Keratinocyte (primary cell): Measurements from ENCODE around the gene AGO1. TPM values are rescaled to one million over a fixed set of nuclear protein-coding genes. Genes with fewer than 3 reads are reported as not detected.
"Not testable (repeated sequence)": the region's sequence is repeated elsewhere in the genome, so short reads cannot be mapped to it uniquely, and the experiment has no call there.

Source experiments
- DNase-seq: peaks from one replicate; pipeline ENCODE4 v3.0.0-alpha.2; 2011; ENCODE audit warnings: low read depth, missing footprints, low spot score
- FAIRE-seq: peaks from 2 replicates; lab custom pipeline; 2011; peaks lifted over from hg19 to GRCh38; lab: Jason Lieb, UNC
- H2AFZ ChIP-seq: 2 replicates; pipeline ENCODE4 v1.6.0; 2012; ENCODE audit warnings: low read length, control low read depth, inconsistent platforms; ENCODE audit not compliant: control insufficient read depth
- H3K27ac ChIP-seq: 2 replicates; pipeline ENCODE4 v1.5.1; 2011; ENCODE audit warnings: low read length; ENCODE audit not compliant: control insufficient read depth, insufficient read depth
- H3K27me3 ChIP-seq: 3 replicates; pipeline ENCODE4 v1.6.0; 2011; ENCODE audit warnings: low read length; ENCODE audit not compliant: control insufficient read depth, insufficient read depth; ENCODE audit errors: extremely low read depth
- H3K36me3 ChIP-seq, 2 experiments: 2 replicates in 1 of 2; 3 replicates in 1 of 2; pipeline ENCODE4 v1.5.1; 2011; ENCODE audit warnings: low read length in 2 of 2, mild to moderate bottlenecking in 1 of 2; ENCODE audit not compliant: control insufficient read depth in 2 of 2, insufficient read depth in 2 of 2; ENCODE audit errors: extremely low read depth in 1 of 2
- H3K4me1 ChIP-seq: 3 replicates; pipeline ENCODE4 v1.5.1; 2011; ENCODE audit warnings: low read length; ENCODE audit not compliant: control insufficient read depth, insufficient read depth; ENCODE audit errors: extremely low read depth
- H3K4me2 ChIP-seq: 3 replicates; pipeline ENCODE4 v1.6.0; 2011; ENCODE audit warnings: low read depth, low read length; ENCODE audit not compliant: control insufficient read depth, insufficient read depth; ENCODE audit errors: extremely low read depth
- H3K4me3 ChIP-seq, 3 experiments: fragments of 200-600 bp in 1 of 3; sonication (generic) in 1 of 3; 2 replicates in 2 of 3; 3 replicates in 1 of 3; pipeline ENCODE4 v1.5.1; 2011 to 2016; ENCODE audit warnings: low read length in 3 of 3, mild to moderate bottlenecking in 3 of 3, control low read depth in 2 of 3, inconsistent platforms in 1 of 3, low read depth in 1 of 3, mixed read lengths in 1 of 3, mixed run types in 1 of 3, moderate library complexity in 1 of 3; ENCODE audit not compliant: control insufficient read depth in 2 of 3, insufficient read depth in 2 of 3; ENCODE audit errors: extremely low read depth in 1 of 3
- H3K79me2 ChIP-seq: 2 replicates; pipeline ENCODE4 v1.6.0; 2012; ENCODE audit warnings: low read length; ENCODE audit not compliant: control insufficient read depth, insufficient read depth
- H3K9ac ChIP-seq: 3 replicates; pipeline ENCODE4 v1.6.0; 2011; ENCODE audit warnings: low read length; ENCODE audit not compliant: control insufficient read depth, insufficient read depth; ENCODE audit errors: extremely low read depth
- H3K9me1 ChIP-seq: 3 replicates; pipeline ENCODE4 v1.6.0; 2011; ENCODE audit warnings: low read length; ENCODE audit not compliant: control insufficient read depth, insufficient read depth; ENCODE audit errors: extremely low read depth
- H3K9me3 ChIP-seq: 2 replicates; pipeline ENCODE4 v1.5.1; 2012; ENCODE audit warnings: low read depth, low read length; ENCODE audit not compliant: control insufficient read depth
- H4K20me1 ChIP-seq: 3 replicates; pipeline ENCODE4 v1.6.0; 2011; ENCODE audit warnings: low read length; ENCODE audit not compliant: control insufficient read depth, insufficient read depth; ENCODE audit errors: extremely low read depth
- CTCF ChIP-seq, 3 experiments: IDR thresholded peaks in 1 of 3; conservative IDR thresholded peaks in 1 of 3; optimal IDR thresholded peaks in 1 of 3; 2 replicates in 2 of 3; 3 replicates in 1 of 3; pipeline versions ENCODE3 to v1.5.1; 2011; ENCODE audit warnings: low read length in 3 of 3, mild to moderate bottlenecking in 3 of 3, moderate library complexity in 2 of 3, control low read depth in 1 of 3, inconsistent platforms in 1 of 3; ENCODE audit not compliant: insufficient read depth in 2 of 3; ENCODE audit errors: extremely low read depth in 1 of 3
- EZH2 ChIP-seq: IDR thresholded peaks from one replicate; pipeline ENCODE4 v1.6.1; 2012; ENCODE audit warnings: inconsistent platforms, mild to moderate bottlenecking, low read length, moderate library complexity
- dilution Hi-C: fragments of 300-500 bp; cut with MboI; formaldehyde crosslinking; loops from one replicate; pipeline ENCODE4 v1.7.0; 2020; ENCODE audit warnings: low sequenced_read_pairs; ENCODE audit not compliant: extremely low pct_ligation_motif_present
- polyA plus RNA-seq, 5 experiments: library from polyadenylated mRNA; depleted of rRNA in 3 of 5; stranded (reverse) in 3 of 5; stranded (forward) in 1 of 5; unstranded in 1 of 5; fragments of >200 nt; gene quantifications; 1 replicate in 1 of 5; 2 replicates in 3 of 5; 3 replicates in 1 of 5; pipeline versions ENCODE4 v1.2.1 to v1.2.3, GENCODE V29; 2011 to 2012; ENCODE audit warnings: missing spikeins in 2 of 5, low read depth in 1 of 5, low replicate concordance in 1 of 5

Gene AGO1
- polyA plus RNA-seq, 1 donor (not counting 4 experiments of a cell fraction or from before 2014, with no cell fraction given), result 5.7 TPM

GRCh38 chr1:35870651-35871309 lies 12.2 kb upstream of the AGO1 start:
- Histone ChIP-seq H3K9ac (no peak overlapping the region), H3K79me2 (no peaks in the 10 kb centered on the region), H3K4me1 (no peaks in the 10 kb centered on the region), H3K9me1 (no peaks in the 10 kb centered on the region), H4K20me1 (no peaks in the 10 kb centered on the region), H3K4me3 (no peak overlapping the region), H3K4me2 (no peak overlapping the region), H3K9me3 (no peaks in the 10 kb centered on the region), H2AFZ (no peak overlapping the region), H3K27ac (no peak overlapping the region), H3K27me3 (no peaks in the 10 kb centered on the region), H3K36me3 (no peaks in the 10 kb centered on the region)
- no peak for DNase-seq
- dilution Hi-C loops, result no loop called here
- TF ChIP-seq EZH2 (no peak), CTCF (optimal IDR thresholded peaks at IDR 0.05 in 1 of 3, IDR thresholded peaks at IDR 0.05 in 1 of 3, conservative IDR thresholded peaks at IDR 0.05 in 1 of 3; ENCODE audit: extremely low read depth in 1 of 3, insufficient read depth in 2 of 3, low read length in 3 of 3) (no peak)
- no peak for FAIRE-seq

- no peaks in the 10 kb centered on the region for H3K9me3 ChIP-seq
- no peak for DNase-seq
- no peaks in the 10 kb centered on the region for H4K20me1 ChIP-seq
- no peaks in the 10 kb centered on the region for H3K27me3 ChIP-seq
- no peak for FAIRE-seq
- H3K9ac ChIP-seq, result no peak overlapping the region
- no peak for TF ChIP-seq EZH2
- TF ChIP-seq CTCF (optimal IDR thresholded peaks at IDR 0.05 in 1 of 3, IDR thresholded peaks at IDR 0.05 in 1 of 3, conservative IDR thresholded peaks at IDR 0.05 in 1 of 3; ENCODE audit: extremely low read depth in 1 of 3, insufficient read depth in 2 of 3, low read length in 3 of 3), result no peak
- no peak overlapping the region for H3K4me2 ChIP-seq
- no peak overlapping the region for H2AFZ ChIP-seq
- no peak overlapping the region for H3K4me3 ChIP-seq
- no peaks in the 10 kb centered on the region for H3K79me2 ChIP-seq
- H3K27ac ChIP-seq, result no peak overlapping the region
- dilution Hi-C loops, result no loop called here
- no peaks in the 10 kb centered on the region for H3K4me1 ChIP-seq
- H3K36me3 ChIP-seq, result no peaks in the 10 kb centered on the region
- peaks cover 2% of the 10 kb centered on the region for H3K9me1 ChIP-seq
Observed at GRCh38 chr1:35873243-35873750, 9.7 kb upstream of the AGO1 start.

GRCh38 chr1:35874115-35874514 lies 8.9 kb upstream of the AGO1 start:
- H3K4me2 ChIP-seq, dilution Hi-C loops, H3K79me2 ChIP-seq, H3K9me1 ChIP-seq, H3K9me3 ChIP-seq, FAIRE-seq, DNase-seq, H3K4me1 ChIP-seq, H2AFZ ChIP-seq, H4K20me1 ChIP-seq, H3K4me3 ChIP-seq, H3K27me3 ChIP-seq, H3K27ac ChIP-seq, H3K36me3 ChIP-seq, H3K9ac ChIP-seq: not testable (repeated sequence)
